ENCODE results near the gene FUOM.
"Not testable (repeated sequence)": the region's sequence is repeated elsewhere in the genome, so short reads cannot be mapped to it uniquely, and the experiment has no call there.

Gene FUOM

DNA sequence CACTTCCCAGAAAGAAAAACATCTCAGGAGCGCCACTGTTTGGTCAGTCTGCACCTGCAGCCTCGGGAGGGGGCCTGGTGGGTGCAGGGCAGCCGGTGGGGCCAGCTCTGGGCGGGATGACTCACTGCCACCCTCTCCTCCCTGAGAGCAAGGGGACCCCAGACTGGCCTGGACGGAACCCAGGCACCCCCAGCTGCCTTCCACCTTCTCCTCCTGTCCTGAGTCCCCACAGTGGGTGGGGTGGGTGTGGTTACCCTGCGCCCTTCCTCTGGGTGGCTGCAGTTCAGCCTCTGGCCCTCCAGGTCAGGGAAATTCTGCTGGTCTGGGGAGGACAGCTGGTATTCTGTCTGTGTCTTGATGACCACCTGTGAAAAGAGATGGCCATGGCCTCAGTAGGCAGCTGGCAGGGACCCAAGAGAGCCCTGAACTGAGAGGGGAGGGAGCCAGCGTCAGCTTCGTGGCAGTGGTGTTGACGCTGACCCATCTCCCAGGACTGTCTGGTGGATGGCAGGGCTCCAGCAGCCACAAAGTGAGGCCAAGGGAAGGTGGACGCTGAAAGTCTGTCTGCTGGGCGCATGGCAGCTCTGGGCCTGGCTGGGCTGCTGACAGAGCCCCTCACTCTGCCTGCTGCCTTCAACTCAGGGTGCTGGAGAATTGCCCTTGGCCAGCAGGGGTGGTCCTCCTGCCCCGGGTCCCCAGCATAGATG, 30.0 kb downstream of the FUOM start:
- no peak for DNase-seq

DNA sequence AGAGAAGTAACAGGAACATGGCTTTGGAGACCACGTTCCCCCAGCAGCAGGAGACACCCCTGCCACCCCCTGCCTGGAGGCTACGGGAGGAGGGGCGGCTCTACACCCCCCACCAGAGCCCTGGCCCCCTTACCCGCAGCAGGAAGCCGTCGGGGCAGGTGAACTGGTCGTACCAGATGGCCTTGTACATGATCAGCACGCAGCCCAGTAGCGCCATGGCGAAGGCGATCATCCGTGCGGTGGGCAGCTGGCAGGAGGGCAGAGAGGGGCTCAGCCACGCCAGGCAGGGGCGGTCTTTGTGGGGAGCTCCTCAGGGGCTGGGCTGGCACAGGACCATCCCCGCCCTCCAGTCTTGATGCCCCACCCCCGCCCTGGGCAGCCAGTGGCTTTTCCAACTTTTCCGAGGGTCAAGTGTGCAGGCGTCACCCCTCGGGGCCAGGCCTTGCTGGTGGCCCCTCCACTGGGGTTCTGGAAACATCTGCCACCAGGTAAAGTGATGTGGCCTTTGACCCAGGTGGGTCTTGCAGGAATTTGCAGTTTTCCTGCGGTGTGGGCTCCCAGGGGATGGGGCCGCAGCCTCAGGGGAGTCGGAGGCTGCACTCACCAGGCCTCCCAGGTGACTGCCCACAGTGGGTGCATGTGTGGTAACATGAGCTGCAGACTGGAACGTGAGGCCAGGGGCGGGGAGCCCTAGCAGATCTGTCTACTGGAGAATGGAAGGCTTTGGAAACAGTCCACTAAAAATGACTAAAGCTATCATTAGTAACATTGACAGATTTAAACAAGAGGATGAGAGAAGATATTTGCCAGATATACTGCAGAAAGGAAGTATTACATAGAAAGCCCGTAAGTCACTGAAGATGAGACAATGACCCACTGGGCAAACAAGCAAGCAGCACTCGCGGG, 30.8 kb downstream of the FUOM start:
- no peak for DNase-seq

GRCh38 chr10:133326223-133326551, 31.6 kb downstream of the FUOM start:
- no peak for DNase-seq

DNA sequence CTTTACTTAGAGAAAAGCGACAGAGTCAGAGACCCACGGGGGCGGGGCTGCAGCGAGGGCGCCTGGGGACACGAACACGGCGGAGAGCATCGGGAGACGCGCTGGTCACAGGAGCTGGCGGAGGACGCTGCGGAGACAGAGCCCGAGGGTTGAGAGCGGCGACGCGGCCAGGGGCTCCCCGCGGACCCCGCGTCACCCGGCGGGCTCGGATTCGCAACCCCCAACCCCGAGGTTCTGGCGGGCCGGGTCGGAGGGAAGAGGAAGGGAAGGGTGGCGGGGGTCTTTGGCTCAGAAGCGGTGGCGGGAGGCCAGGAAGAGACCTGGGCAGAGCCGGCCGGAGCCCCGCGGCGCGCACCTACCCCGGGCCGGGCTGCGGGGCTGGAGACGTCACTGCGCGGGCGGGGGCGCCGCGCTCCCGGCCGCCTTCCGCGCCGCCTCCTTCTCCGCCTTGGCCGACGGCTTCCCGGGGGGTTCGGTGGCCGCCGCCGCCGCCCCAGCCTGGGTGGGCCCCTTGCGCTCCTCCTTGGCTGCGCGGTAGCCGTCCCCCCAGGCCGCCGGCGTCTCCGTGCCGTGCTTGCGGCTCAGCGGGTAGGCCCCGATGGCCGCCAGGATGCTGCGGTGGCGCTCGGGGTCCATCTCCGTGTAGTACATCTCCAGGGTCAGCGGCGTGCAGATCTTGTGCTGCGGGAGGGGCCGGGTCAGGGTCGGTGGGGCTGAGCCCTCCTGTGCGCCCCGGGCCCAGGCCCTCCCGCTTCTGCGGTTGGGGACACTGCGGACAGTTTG, 32.2 kb downstream of the FUOM start:
- no peak for DNase-seq

DNA sequence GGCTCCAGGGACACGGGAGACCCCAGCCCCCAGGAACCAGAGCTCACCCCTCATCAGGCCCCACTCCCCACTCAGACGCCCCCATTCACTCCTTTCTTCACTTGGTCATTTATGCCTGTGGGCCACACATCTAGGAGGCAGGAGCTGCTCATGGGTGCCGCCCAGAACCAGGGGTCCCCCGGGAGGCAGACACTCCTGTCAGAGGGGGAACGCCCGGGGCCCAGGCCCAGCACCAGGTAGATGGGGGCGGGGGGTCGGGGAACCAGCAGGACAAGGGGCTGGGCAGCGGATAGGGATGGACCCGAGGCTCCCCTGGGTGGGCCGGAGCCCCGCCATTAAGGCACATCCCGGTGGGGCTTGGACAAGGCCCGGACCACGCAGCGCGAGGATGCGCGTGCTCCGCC, 33.0 kb downstream of the FUOM start:
- no peak for DNase-seq

GRCh38 chr10:133324198-133324792, 33.5 kb downstream of the FUOM start:
- peak; percentile 53 for DNase-seq

- DNase-seq, result not testable (repeated sequence)
These were observed 35.6 kb downstream of the FUOM start for GRCh38 chr10:133322064-133322709.

DNA sequence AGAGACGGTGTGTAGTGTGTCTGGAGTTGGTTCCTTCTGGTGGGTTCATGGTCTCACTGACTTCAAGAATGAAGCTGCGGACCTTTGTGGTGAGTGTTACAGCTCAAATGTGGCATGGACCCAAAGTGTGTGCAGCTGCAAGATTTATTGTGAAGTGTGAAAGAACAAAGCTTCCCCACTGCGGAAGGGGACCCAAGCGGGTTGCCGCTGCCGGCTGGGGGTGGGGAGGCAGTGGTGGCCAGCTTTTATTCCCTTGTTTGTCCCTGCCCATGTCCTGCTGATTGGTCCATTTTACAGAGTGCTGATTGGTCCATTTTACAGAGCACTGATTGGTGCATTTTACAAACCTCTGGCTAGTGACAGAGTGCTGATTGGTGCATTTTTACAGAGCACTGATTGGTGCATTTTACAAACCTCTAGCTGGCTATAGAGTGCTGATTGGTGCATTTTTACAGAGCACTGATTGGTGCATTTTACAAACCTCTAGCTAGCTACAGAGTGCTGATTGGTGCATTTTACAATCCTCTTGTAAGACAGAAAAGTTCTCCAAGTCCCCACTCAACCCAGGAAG, 36.9 kb downstream of the FUOM start:
- DNase-seq, result not testable (repeated sequence)

GRCh38 chr10:133318494-133319127, 39.2 kb downstream of the FUOM start:
- DNase-seq, result peak; percentile 56

- DNase-seq, result no peak
These were observed 41.1 kb downstream of the FUOM start for GRCh38 chr10:133316732-133317131.

GRCh38 chr10:133316266-133316665, 41.6 kb downstream of the FUOM start:
- no peak for DNase-seq

DNA sequence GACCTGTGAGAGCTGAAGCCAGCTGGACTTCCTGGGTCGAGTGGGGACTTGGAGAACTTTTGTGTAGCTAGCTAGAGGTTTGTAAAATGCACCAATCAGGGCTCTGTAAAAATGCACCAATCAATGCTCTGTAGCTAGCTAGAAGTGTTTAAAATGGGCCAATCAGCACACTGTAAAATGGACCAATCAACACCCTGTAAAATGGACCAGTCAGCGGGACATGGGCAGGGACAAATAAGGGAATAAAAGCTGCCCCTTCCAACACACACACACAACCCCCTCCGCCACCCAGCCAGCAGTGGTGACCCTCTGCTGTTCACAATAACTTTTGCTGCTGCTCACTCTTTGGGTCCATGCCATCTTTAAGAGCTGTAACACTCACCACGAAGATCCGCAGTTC, 42.0 kb downstream of the FUOM start:
- no peak for DNase-seq

GRCh38 chr10:133314911-133315310, 42.9 kb downstream of the FUOM start:
- no peak for DNase-seq

DNA sequence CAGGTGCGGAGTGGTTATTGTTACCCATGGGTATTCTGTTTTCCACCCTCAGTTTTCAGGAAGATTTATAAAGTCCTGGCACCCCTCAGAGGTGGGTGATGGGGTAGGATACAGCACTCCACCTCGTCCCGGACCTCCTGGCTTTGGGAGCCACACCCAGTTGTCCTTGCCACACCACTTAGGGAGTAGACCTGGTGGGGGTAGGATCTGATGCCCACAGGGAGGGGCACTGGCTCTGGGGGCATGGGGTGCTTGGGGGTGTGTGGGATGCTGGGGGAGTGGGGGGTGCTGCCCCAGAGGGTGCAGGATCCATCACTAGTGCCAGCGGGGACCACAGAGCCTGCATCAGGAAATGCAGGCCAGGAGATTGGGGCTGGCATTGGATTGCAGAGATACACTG, 44.6 kb downstream of the FUOM start:
- DNase-seq, result no peak

DNA sequence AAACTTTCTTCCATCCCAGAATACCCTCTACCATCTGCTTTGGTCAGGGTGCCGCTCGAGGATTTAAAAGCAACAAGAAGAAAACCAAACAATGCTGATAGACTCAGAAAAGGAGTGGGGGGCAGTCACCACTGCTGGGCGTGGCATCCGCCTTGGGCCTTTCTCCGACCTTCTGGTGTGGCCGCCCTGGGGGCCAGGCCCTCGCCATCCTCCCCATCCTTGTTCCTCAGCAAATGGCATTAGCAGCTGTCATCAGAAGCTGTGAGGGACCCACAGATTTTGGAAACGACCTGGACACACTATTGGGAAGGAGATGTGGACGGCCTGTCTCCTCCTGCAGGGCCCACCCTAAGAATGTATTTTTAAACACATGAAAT, 45.1 kb downstream of the FUOM start:
- DNase-seq, result no peak

DNA sequence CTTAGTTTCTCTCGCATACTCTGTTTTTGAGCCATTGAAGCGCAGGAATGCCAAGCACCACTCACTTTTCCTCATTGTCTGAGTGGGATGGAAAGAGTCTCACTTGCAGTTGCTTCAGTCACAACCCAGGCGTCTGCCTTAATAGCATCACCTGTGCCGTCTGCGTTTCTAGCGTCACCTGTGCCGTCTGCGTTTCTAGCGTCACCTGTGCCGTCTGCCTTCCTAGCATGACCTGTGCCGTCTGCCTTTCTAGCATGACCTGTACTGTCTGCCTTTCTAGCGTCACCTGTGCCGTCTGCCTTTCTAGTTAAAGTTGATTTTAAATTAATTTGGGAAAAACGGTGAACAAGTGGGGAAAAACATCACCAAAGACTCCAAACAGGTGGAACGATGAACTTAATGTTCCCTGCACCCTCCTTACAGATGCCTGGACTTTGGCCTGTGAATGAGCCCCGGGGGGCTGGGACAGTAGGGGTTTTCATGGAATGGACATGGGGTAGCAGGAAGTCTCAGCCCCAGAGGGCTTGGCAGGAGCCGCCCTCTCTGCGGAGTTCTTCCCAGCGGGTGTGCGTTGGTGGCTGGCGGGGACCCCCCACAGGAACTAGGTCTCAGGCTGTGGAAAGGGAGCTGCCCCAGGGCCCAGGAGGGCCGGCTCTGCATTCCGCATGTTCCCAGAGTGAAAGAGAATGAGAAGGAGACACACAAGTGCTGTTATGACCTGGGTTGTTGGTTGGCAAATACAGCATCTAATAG, 45.6 kb downstream of the FUOM start:
- no peak for DNase-seq

GRCh38 chr10:133311570-133311969, 46.2 kb downstream of the FUOM start:
- DNase-seq, result no peak

DNA sequence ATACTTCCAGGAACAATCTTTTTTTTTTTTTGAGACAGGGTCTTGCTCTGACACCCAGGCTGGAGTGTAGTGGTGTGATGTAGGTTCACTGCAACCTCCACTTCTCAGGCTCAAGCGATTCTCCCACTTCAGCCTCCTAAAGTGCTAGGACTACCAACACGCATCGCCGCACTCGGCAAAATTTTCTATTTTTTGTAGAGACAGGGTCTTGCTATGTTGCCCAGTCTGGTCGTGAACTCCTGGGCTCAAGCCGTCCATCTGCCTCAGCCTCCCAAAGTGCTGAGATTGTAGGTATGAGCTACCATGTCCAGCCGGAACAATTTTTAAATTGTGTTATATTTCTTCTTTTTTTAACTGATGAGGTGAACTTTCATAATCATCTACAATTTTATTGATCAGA, 47.0 kb downstream of the FUOM start:
- no peak for DNase-seq

GRCh38 chr10:133310399-133310755, 47.4 kb downstream of the FUOM start:
- no peak for DNase-seq

- DNase-seq, result no peak
These were observed 48.0 kb downstream of the FUOM start for GRCh38 chr10:133309720-133310398.
